ENCODE measurements around the gene BICRA.

The BICRA gene

GRCh38 chr19:47752440-47753211, 143.7 kb downstream of the BICRA start:
- Histone ChIP-seq H3K36me3 (ENCODE audit: low read depth) (peaks cover 93% of the 10 kb centered on the region), H3K27me3 (ENCODE audit: insufficient read depth, poor library complexity, severe bottlenecking) (no peaks in the 10 kb centered on the region), H3K4me1 (ENCODE audit: insufficient read depth, poor library complexity, severe bottlenecking) (no peaks in the 10 kb centered on the region), H3K27ac (ENCODE audit: poor library complexity, severe bottlenecking) (no peak overlapping the region), H3K4me3 (ENCODE audit: severe bottlenecking) (no peak overlapping the region), H3K9me3 (ENCODE audit: severe bottlenecking) (no peaks in the 10 kb centered on the region)
- DNase-seq (ENCODE audit: low spot score) (no peak), ATAC-seq (ENCODE audit: low read depth) (no peak)
- TF ChIP-seq CTCF (IDR thresholded peaks at IDR 0.05; ENCODE audit: poor library complexity, severe bottlenecking): no peak

Measured in RWPE2 (cell line).